Liver (tissue), 9 donors: Measurements from ENCODE around the gene PDLIM7. TPM values are rescaled to one million over a fixed set of nuclear protein-coding genes. Genes with fewer than 3 reads are reported as not detected.

Experiments
- DNase-seq: peaks from one replicate; pipeline ENCODE4 v3.0.0-alpha.2; 2017; ENCODE audit warnings: low spot score
- H3K27ac ChIP-seq, 2 donors: one replicate each; pipeline ENCODE4 v1.7.0; 2013; ENCODE audit warnings: inconsistent platforms in 2 of 2, low read length in 2 of 2, control low read depth in 1 of 2, low read depth in 1 of 2, mild to moderate bottlenecking in 1 of 2
- H3K27me3 ChIP-seq, 4 donors: one replicate each; pipeline versions ENCODE4 v1.6.1 to v1.7.0; 2013; ENCODE audit warnings: low read length in 3 of 4, inconsistent platforms in 1 of 4, mild to moderate bottlenecking in 1 of 4, moderate library complexity in 1 of 4; ENCODE audit not compliant: control insufficient read depth in 4 of 4, insufficient read depth in 4 of 4
- H3K36me3 ChIP-seq, 4 donors: one replicate each; pipeline versions ENCODE4 v1.6.1 to v1.7.0; 2013; ENCODE audit warnings: low read length in 3 of 4, mild to moderate bottlenecking in 3 of 4, low read depth in 1 of 4, moderate library complexity in 1 of 4; ENCODE audit not compliant: control insufficient read depth in 4 of 4, insufficient read depth in 3 of 4
- H3K4me1 ChIP-seq, 4 donors: one replicate each; pipeline versions ENCODE4 v1.6.1 to v1.7.0; 2013; ENCODE audit warnings: low read length in 3 of 4, mild to moderate bottlenecking in 3 of 4, moderate library complexity in 1 of 4; ENCODE audit not compliant: control insufficient read depth in 4 of 4, insufficient read depth in 4 of 4
- H3K4me3 ChIP-seq, 3 donors: one replicate each; pipeline versions ENCODE4 v1.6.1 to v1.7.0; 2013; ENCODE audit warnings: low read length in 3 of 3, control low read depth in 1 of 3, low read depth in 1 of 3, mild to moderate bottlenecking in 1 of 3
- H3K9ac ChIP-seq, 2 donors: one replicate each; pipeline ENCODE4 v1.7.0; 2013; ENCODE audit warnings: low read length in 2 of 2, mild to moderate bottlenecking in 2 of 2, moderate library complexity in 2 of 2, control low read depth in 1 of 2, low read depth in 1 of 2
- H3K9me3 ChIP-seq, 4 donors: one replicate each; pipeline versions ENCODE4 v1.6.1 to v1.7.0; 2013; ENCODE audit warnings: low read length in 3 of 4; ENCODE audit not compliant: control insufficient read depth in 4 of 4
- EGR1 ChIP-seq, 2 donors: IDR thresholded peaks; 2 replicates each; pipeline ENCODE4 v1.6.1; 2016 to 2018; ENCODE audit warnings: antibody characterized with exemption in 2 of 2, low read depth in 2 of 2
- FOXA1 ChIP-seq: IDR thresholded peaks from 2 replicates; pipeline ENCODE4 v1.6.1; 2016; ENCODE audit warnings: antibody characterized with exemption
- FOXA2 ChIP-seq: IDR thresholded peaks from 2 replicates; pipeline ENCODE4 v1.6.1; 2016; ENCODE audit warnings: antibody characterized with exemption
- GABPA ChIP-seq, 2 donors: IDR thresholded peaks in 1 of 2; conservative IDR thresholded peaks in 1 of 2; 2 replicates each; pipeline ENCODE4 v1.6.1; 2016; ENCODE audit warnings: antibody characterized with exemption in 2 of 2, mild to moderate bottlenecking in 1 of 2, moderate library complexity in 1 of 2
- HNF4G ChIP-seq: IDR thresholded peaks from 2 replicates; pipeline ENCODE4 v1.6.1; 2016; ENCODE audit warnings: antibody characterized with exemption
- JUND ChIP-seq, 2 donors: IDR thresholded peaks; 2 replicates each; pipeline ENCODE4 v1.6.1; 2016; ENCODE audit warnings: antibody characterized with exemption in 2 of 2
- NR2F2 ChIP-seq: IDR thresholded peaks from 2 replicates; pipeline ENCODE4 v1.6.1; 2016; ENCODE audit warnings: antibody characterized with exemption
- RAD21 ChIP-seq, 2 donors: IDR thresholded peaks; 2 replicates each; pipeline ENCODE4 v1.6.1; 2016; ENCODE audit warnings: antibody characterized with exemption in 2 of 2, mild to moderate bottlenecking in 2 of 2
- RXRA ChIP-seq, 2 donors: IDR thresholded peaks; 2 replicates each; pipeline ENCODE4 v1.6.1; 2017 to 2018; ENCODE audit warnings: antibody characterized with exemption in 2 of 2, mild to moderate bottlenecking in 1 of 2
- SP1 ChIP-seq: IDR thresholded peaks from 2 replicates; pipeline ENCODE4 v1.6.1; 2018; ENCODE audit warnings: antibody characterized with exemption, mild to moderate bottlenecking
- TAF1 ChIP-seq: conservative IDR thresholded peaks from 2 replicates; pipeline ENCODE4 v1.6.1; 2016; ENCODE audit warnings: antibody characterized with exemption, mild to moderate bottlenecking
- YY1 ChIP-seq: IDR thresholded peaks from 2 replicates; pipeline ENCODE4 v1.6.1; 2016; ENCODE audit warnings: antibody characterized with exemption, mild to moderate bottlenecking
- WGBS: extraction: QIAGEN DNeasy Blood & Tissue Kit; methylation state at CpG from one replicate; pipeline ENCODE4 v1.1.7; 2013; 5-methylcytosine and 5-hydroxymethylcytosine counted together
- polyA plus RNA-seq, 2 donors: library from polyadenylated mRNA; stranded (reverse) in 1 of 2; unstranded in 1 of 2; fragments of 200-250 nt in 1 of 2; fragments of >200 nt in 1 of 2; fragmentation: Nextera tagmentation in 1 of 2; extraction: Ambion mirVana in 1 of 2; gene quantifications; one replicate each; pipeline versions ENCODE4 v1.2.1 to v1.2.3, GENCODE V29; 2013 to 2015
- total RNA-seq, 2 donors: library from RNA; depleted of rRNA; stranded (reverse); fragments of >200 nt; gene quantifications; one replicate each; pipeline ENCODE4 v1.2.3, GENCODE V29; 2014
- TF ChIP-seq, protein P1 (sequence below): IDR thresholded peaks from 2 replicates; pipeline ENCODE4 v1.6.1; 2016; ENCODE audit warnings: antibody characterized with exemption, mild to moderate bottlenecking
- TF ChIP-seq, protein P2 (sequence below): IDR thresholded peaks from 2 replicates; pipeline ENCODE4 v1.6.1; 2016; ENCODE audit warnings: antibody characterized with exemption
- TF ChIP-seq, protein P3 (sequence below): IDR thresholded peaks from 2 replicates; pipeline ENCODE4 v1.6.1; 2016; ENCODE audit warnings: antibody characterized with exemption
- TF ChIP-seq, protein P4 (sequence below): IDR thresholded peaks from 2 replicates; pipeline ENCODE4 v1.6.1; 2016; ENCODE audit warnings: antibody characterized with exemption
- donor health status: healthy.
- donor health status: healthy.
- donor health status: healthy.
- donor health status: healthy.
- donor health status: healthy.

PDLIM7 gene
- total and polyA plus RNA-seq, 4 donors: 5.5 to 36.0 (median 8.5) TPM

DNA sequence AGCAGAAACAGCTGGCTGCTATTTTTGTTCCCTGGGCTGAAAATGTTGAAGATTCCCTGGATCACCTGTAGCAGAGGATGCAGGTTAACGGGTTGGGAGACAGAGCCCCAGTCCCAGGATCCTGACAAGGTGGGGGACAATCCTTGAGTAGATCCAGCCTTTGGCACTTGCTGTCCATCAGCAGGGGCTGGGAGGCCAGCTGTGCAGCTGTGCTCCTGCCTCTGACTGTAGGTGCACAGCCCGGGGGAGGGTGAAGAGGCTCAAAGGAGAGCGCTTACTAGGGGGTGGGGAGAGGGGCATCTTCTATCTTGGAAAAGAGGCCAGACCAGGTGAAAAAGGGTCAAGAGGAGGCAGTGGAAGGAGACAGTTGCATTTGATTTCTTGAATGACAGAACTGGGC is 22.9 kb upstream of the PDLIM7 start (continued):
- TF ChIP-seq, protein P1, sequence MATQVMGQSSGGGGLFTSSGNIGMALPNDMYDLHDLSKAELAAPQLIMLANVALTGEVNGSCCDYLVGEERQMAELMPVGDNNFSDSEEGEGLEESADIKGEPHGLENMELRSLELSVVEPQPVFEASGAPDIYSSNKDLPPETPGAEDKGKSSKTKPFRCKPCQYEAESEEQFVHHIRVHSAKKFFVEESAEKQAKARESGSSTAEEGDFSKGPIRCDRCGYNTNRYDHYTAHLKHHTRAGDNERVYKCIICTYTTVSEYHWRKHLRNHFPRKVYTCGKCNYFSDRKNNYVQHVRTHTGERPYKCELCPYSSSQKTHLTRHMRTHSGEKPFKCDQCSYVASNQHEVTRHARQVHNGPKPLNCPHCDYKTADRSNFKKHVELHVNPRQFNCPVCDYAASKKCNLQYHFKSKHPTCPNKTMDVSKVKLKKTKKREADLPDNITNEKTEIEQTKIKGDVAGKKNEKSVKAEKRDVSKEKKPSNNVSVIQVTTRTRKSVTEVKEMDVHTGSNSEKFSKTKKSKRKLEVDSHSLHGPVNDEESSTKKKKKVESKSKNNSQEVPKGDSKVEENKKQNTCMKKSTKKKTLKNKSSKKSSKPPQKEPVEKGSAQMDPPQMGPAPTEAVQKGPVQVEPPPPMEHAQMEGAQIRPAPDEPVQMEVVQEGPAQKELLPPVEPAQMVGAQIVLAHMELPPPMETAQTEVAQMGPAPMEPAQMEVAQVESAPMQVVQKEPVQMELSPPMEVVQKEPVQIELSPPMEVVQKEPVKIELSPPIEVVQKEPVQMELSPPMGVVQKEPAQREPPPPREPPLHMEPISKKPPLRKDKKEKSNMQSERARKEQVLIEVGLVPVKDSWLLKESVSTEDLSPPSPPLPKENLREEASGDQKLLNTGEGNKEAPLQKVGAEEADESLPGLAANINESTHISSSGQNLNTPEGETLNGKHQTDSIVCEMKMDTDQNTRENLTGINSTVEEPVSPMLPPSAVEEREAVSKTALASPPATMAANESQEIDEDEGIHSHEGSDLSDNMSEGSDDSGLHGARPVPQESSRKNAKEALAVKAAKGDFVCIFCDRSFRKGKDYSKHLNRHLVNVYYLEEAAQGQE: no peak
- TF ChIP-seq, protein P2, sequence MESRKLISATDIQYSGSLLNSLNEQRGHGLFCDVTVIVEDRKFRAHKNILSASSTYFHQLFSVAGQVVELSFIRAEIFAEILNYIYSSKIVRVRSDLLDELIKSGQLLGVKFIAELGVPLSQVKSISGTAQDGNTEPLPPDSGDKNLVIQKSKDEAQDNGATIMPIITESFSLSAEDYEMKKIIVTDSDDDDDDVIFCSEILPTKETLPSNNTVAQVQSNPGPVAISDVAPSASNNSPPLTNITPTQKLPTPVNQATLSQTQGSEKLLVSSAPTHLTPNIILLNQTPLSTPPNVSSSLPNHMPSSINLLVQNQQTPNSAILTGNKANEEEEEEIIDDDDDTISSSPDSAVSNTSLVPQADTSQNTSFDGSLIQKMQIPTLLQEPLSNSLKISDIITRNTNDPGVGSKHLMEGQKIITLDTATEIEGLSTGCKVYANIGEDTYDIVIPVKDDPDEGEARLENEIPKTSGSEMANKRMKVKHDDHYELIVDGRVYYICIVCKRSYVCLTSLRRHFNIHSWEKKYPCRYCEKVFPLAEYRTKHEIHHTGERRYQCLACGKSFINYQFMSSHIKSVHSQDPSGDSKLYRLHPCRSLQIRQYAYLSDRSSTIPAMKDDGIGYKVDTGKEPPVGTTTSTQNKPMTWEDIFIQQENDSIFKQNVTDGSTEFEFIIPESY: no peak
- no peak for TF ChIP-seq TAF1
- no peak for TF ChIP-seq GABPA (IDR thresholded peaks at IDR 0.05 in 1 of 2, conservative IDR thresholded peaks at IDR 0.05 in 1 of 2)
- no peak for TF ChIP-seq RAD21 (IDR thresholded peaks at IDR 0.05)
- TF ChIP-seq, protein P3, sequence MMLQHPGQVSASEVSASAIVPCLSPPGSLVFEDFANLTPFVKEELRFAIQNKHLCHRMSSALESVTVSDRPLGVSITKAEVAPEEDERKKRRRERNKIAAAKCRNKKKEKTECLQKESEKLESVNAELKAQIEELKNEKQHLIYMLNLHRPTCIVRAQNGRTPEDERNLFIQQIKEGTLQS: no peak

DNA sequence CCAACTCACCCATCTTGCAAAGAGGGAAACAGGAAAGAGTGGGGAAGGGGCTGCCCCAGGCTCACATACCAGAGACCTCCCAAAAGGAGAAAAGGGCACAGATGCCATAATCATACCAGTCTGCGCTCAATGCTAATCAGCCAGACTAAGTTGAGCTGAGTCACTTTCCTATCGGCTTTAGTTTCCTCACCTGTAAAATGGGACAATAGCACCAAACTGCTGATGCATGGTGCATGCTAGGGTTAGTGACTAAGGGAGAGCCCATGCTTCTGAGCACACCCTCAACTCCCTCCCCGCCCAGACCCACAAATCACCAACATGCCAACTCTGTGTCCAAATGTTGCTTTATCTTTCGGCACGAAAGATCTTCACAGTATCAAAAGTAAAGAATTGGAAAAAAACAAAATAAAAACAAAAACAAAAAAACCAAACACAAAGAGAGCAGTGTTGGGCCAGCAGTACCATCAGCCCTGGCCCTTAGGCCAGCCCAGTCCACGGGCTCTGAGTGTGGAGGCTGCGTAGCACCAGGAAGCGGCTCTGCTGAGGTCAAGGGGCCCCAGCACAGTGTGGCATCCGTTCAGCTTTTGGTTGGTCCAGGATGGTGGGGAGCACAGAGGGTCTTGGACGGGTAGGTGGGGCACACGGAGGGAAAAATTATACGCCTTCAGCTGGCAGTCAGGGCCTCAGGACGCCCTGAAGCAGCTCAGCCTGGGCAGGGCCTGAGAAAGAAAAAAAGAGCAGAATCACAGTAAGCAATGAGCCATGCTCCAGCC is 22.2 kb upstream of the PDLIM7 start:
- 85% methylated on average over 13 of the region's 13 CpGs for WGBS
- peaks cover 5 to 32% (median 18%) of the 10 kb centered on the region in 4 donors for H3K4me1 ChIP-seq
- H3K4me3 ChIP-seq: no peak overlapping the region
- H3K9ac ChIP-seq: no peak overlapping the region
- TF ChIP-seq NR2F2 (no peak), YY1 (no peak)
- TF ChIP-seq, protein P4, sequence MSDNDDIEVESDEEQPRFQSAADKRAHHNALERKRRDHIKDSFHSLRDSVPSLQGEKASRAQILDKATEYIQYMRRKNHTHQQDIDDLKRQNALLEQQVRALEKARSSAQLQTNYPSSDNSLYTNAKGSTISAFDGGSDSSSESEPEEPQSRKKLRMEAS: no peak
- no peak overlapping the region for H3K27ac ChIP-seq
- H3K27me3 ChIP-seq: no peaks in the 10 kb centered on the region
- no peak for DNase-seq
- H3K36me3 ChIP-seq: peaks cover 12 to 47% (median 27%) of the 10 kb centered on the region in 4 donors
- no peaks in the 10 kb centered on the region for H3K9me3 ChIP-seq

DNA sequence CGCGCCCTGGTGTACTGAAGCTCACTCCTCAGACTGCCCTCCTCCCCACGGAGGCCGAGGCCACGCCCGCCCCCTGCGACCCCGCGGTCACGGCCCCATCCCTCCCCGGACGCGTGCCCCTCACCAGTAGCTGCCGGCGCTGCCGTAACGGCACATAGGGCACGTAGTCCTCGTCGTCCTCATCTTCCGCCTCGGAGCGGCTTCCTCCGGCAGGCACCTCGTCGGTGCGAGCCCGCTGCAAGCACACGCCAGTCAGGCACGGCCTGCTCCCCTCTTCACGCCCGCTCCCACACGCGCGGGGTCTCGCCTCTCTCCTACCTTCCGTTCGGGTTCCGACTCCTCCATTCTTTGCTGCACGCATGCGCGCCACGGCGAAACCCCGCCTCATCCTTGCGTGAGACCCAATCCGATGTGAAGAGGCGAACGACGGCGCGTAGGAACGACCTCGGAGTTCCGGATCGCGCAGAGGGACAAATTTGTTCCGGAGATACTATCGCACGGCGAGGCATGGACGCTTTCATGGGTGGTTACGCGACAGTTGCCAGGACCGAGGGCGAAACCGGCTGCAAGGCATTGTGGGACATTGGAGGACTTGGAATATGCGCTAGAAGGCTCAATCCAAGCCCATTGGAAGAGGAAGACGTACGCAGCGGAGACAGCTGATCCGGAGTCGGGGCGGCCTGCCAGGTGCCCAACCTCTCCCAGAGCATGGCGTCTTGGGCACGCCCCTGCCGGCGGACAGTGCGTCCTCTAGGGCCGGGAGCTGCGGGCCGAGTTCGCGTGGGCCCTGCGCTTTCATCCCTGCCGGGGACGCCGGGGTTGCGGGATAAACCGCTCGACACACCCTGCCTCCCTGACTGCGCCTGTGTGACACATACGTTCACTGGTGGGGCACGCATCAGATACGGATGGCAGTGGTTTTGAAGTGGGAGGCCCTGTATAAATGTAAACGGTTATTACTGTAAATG is 19.5 kb upstream of the PDLIM7 start, which contains the start of gene DDX41:
TSS of gene DDX41 (minus strand) at position 361 of the 968 bp plus-strand sequence. CDS start at position 345, 16 bp downstream.
- under 1% methylated on average over 96 of the region's 96 CpGs for WGBS
- TF ChIP-seq RXRA (IDR thresholded peaks at IDR 0.05) (peak; percentile 74 to 82), YY1 (peak; percentile 98), HNF4G (no peak), NR2F2 (peak; percentile 70), GABPA (IDR thresholded peaks at IDR 0.05 in 1 of 2, conservative IDR thresholded peaks at IDR 0.05 in 1 of 2) (peak in 1 of 2 donors; percentile 89), EGR1 (IDR thresholded peaks at IDR 0.05; ENCODE audit: low read depth in 2 of 2) (peak in 1 of 2 donors; percentile 81), FOXA1 (peak; percentile 56), TAF1 (no peak), FOXA2 (peak; percentile 49), RAD21 (IDR thresholded peaks at IDR 0.05) (peak in 1 of 2 donors; percentile 61), JUND (IDR thresholded peaks at IDR 0.05) (peak in 1 of 2 donors; percentile 15), SP1 (peak; percentile 86)
- TF ChIP-seq, protein P2: no peak
- TF ChIP-seq, protein P3: no peak
- TF ChIP-seq, protein P4: no peak

More for the DNA sequence above, 19.5 kb upstream of the PDLIM7 start, which contains the start of gene DDX41:
- H3K27me3 ChIP-seq: no peaks in the 10 kb centered on the region
- DNase-seq: peak; percentile 95
- peaks cover 18 to 56% (median 24%) of the 10 kb centered on the region in 4 donors for H3K36me3 ChIP-seq
- peak within 1 kb of the TSS; percentile 62 to 76 for H3K27ac ChIP-seq
- peak within 1 kb of the TSS; percentile 76 to 97 (median 92) for H3K4me3 ChIP-seq
- H3K4me1 ChIP-seq: peaks cover 6 to 46% (median 18%) of the 10 kb centered on the region in 4 donors
- H3K9me3 ChIP-seq: no peaks in the 10 kb centered on the region
- peak within 1 kb of the TSS; percentile 40 to 46 for H3K9ac ChIP-seq
